Measurements from ENCODE around the gene ITGA2B.
A peak's percentile ranks its signal among the peaks of the same experiment; 100 is the strongest.

ITGA2B gene

GRCh38 chr17:44416558-44417289 lies 27.3 kb upstream of the ITGA2B start:
- H3K27ac ChIP-seq, result no peak overlapping the region
- no peak for TF ChIP-seq ZFX (IDR thresholded peaks at IDR 0.05; ENCODE audit: borderline replicate concordance)
- TF ChIP-seq CTCF (IDR thresholded peaks at IDR 0.05), result no peak

- no peak overlapping the region for H3K27ac ChIP-seq
These were observed 25.1 kb upstream of the ITGA2B start for GRCh38 chr17:44414394-44415155.

GRCh38 chr17:44409309-44410028 lies 20.0 kb upstream of the ITGA2B start:
- no peak for TF ChIP-seq ZFX (IDR thresholded peaks at IDR 0.05; ENCODE audit: borderline replicate concordance)
- H3K27ac ChIP-seq, result no peak overlapping the region

More at GRCh38 chr17:44414394-44415155, 25.1 kb upstream of the ITGA2B start:
- no peak for TF ChIP-seq CTCF (IDR thresholded peaks at IDR 0.05)
- TF ChIP-seq ZFX (IDR thresholded peaks at IDR 0.05; ENCODE audit: borderline replicate concordance), result no peak

GRCh38 chr17:44408786-44409185 lies 19.3 kb upstream of the ITGA2B start:
- no peak overlapping the region for H3K27ac ChIP-seq
- no peak for TF ChIP-seq ZFX (IDR thresholded peaks at IDR 0.05; ENCODE audit: borderline replicate concordance)
- TF ChIP-seq CTCF (IDR thresholded peaks at IDR 0.05), result no peak

GRCh38 chr17:44402564-44403172 lies 13.2 kb upstream of the ITGA2B start:
- H3K27ac ChIP-seq, result no peak overlapping the region
- TF ChIP-seq ZFX (IDR thresholded peaks at IDR 0.05; ENCODE audit: borderline replicate concordance) (no peak), CTCF (IDR thresholded peaks at IDR 0.05) (no peak)

GRCh38 chr17:44400226-44400847 lies 10.9 kb upstream of the ITGA2B start:
- no peak overlapping the region for H3K27ac ChIP-seq
- TF ChIP-seq ZFX (IDR thresholded peaks at IDR 0.05; ENCODE audit: borderline replicate concordance), result no peak
- peak; percentile 60 for TF ChIP-seq CTCF (IDR thresholded peaks at IDR 0.05)
